ENCODE data around the gene CPEB4. TPM values are rescaled to one million over a fixed set of nuclear protein-coding genes. Genes with fewer than 3 reads are reported as not detected.

CPEB4 gene
- total and polyA plus RNA-seq, 2 donors (not counting 1 experiment from before 2014, with no cell fraction given), result 8.4 to 26.0 TPM

DNA sequence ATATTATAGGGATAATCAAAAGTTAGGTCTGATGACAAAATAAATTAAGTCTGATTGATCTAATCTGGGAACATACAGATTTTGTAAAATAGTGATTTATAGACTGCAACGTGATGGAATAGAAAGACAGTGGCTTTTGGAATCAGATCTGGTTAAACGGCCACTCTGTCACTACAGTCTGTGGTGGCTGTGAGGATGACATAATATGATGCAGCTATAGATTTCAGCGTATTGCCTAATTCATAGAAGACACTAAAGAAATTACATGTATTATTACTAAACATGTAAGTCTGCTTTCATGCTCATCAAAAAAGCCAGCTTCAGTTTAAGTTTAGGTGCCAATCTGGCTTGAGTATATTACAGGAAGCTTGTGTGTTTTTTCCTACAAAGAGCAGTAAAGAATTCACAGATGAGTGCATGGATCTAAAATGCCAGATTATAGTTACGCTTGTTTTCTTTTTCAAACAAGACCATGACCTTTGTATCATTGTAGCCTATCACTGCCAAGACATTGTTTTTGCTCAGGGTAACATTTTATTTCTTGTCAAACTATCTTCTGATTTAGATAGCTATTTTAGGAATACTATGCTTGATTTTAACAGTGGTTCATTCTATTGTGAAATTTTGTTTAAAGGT lies 25.7 kb downstream of the CPEB4 start:
- intact Hi-C loops (cut with micrococcal nuclease), result no loop called here
- peaks cover 21% of the 10 kb centered on the region in 2 donors for H3K4me1 ChIP-seq (ENCODE audit: control insufficient read depth in 2 of 2, insufficient read depth in 2 of 2, low read length in 2 of 2)
- H3K79me2 ChIP-seq (ENCODE audit: control insufficient read depth, insufficient read depth, low read length), result peaks cover 6% of the 10 kb centered on the region
- WGBS (ENCODE audit: insufficient coverage), result 83% methylated on average over 1 of the region's 4 CpGs
- POLR2A ChIA-PET, result interaction anchor here (1.5 kb wide), 1 partner anchor 26 kb away, joined by 6 read pairs; the partner anchor contains the start of gene CPEB4
- Mint-ChIP-seq H3K27ac (no peak overlapping the region), H3K4me1 (peaks cover 18% of the 10 kb centered on the region), H3K4me3 (no peak overlapping the region), H3K27me3 (no peaks in the 10 kb centered on the region), H3K9me3 (ENCODE audit: insufficient read depth) (no peaks in the 10 kb centered on the region)
- no peak for DNase-seq
- ATAC-seq (ENCODE audit: low read depth), result no peak
- no peak overlapping the region for H3K4me3 ChIP-seq (ENCODE audit: control extremely low read depth in 1 of 5, extremely low read depth in 1 of 5, insufficient read depth in 1 of 5, low read depth in 2 of 5, low read length in 4 of 5)
- H3K9ac ChIP-seq (ENCODE audit: low read length), result no peak overlapping the region
- H3K27ac ChIP-seq (ENCODE audit: low read length in 2 of 2), result no peak overlapping the region
- H3K9me3 ChIP-seq (ENCODE audit: control extremely low read depth in 1 of 3, control insufficient read depth in 2 of 3, insufficient read depth in 1 of 3, low read length in 2 of 3), result no peaks in the 10 kb centered on the region
- H3K27me3 ChIP-seq (replicated peaks in 1 of 4; ENCODE audit: control extremely low read depth in 1 of 4, control insufficient read depth in 3 of 4, insufficient read depth in 4 of 4, low read length in 3 of 4), result no peaks in the 10 kb centered on the region
- TF ChIP-seq EZH2 (IDR thresholded peaks at IDR 0.05; ENCODE audit: borderline replicate concordance, insufficient read depth, low read depth, low read length, poor library complexity, severe bottlenecking) (no peak), CTCF (IDR thresholded peaks at IDR 0.05) (no peak)
- peaks cover 4 to 6% of the 10 kb centered on the region in 2 experiments for H3K36me3 ChIP-seq (replicated peaks in 1 of 2; ENCODE audit: control extremely low read depth in 1 of 2, control insufficient read depth in 1 of 2, extremely low read depth in 1 of 2, insufficient read depth in 2 of 2, low read length in 1 of 2)
- H2AFZ ChIP-seq (ENCODE audit: insufficient read depth, low read depth, low read length, poor library complexity, severe bottlenecking), result no peak overlapping the region
- CTCF ChIA-PET, result interaction anchor here (0.6 to 2.9 kb wide), 4 partner anchors 11 to 127 kb away, joined by 3 to 20 read pairs (median 4); no protein-coding TSS in a partner anchor
- H3K4me2 ChIP-seq (replicated peaks; ENCODE audit: low read depth, low read length, poor library complexity, severe bottlenecking), result no peak overlapping the region
- no peaks in the 10 kb centered on the region for H4K20me1 ChIP-seq (ENCODE audit: control insufficient read depth, insufficient read depth, low read length, poor library complexity, severe bottlenecking)

Measured in B cell (primary cell).